HepG2 (cell line): ENCODE data around the gene CROT. TPM values are rescaled to one million over a fixed set of nuclear protein-coding genes. Genes with fewer than 3 reads are reported as not detected.

Experiments
- PRDM15 ChIP-seq: sonication (generic); formaldehyde crosslinking; IDR thresholded peaks from 2 replicates; pipeline ENCODE4 v1.4.0; 2020; ENCODE audit warnings: missing genetic modification reagents
- ZBTB38 ChIP-seq: sonication (generic); formaldehyde crosslinking; IDR thresholded peaks from 2 replicates; pipeline ENCODE4 v1.5.1; 2020; ENCODE audit warnings: mild to moderate bottlenecking, missing genetic modification reagents
- ZNF318 ChIP-seq: sonication (generic); formaldehyde crosslinking; IDR thresholded peaks from 2 replicates; pipeline ENCODE4 v1.4.0; 2020; ENCODE audit warnings: mild to moderate bottlenecking, missing genetic modification reagents
- ZNF782 ChIP-seq: sonication (generic); formaldehyde crosslinking; IDR thresholded peaks from 2 replicates; pipeline ENCODE4 v1.4.0; 2020; ENCODE audit warnings: missing genetic modification reagents, mild to moderate bottlenecking, borderline replicate concordance
- polyA plus RNA-seq, 8 experiments: library from polyadenylated mRNA; depleted of rRNA in 3 of 8; stranded (reverse) in 7 of 8; unstranded in 1 of 8; fragments of >200 nt; fragmentation: Illumina TruSeq in 4 of 8; extraction: Trizol in 4 of 8; gene quantifications; 2 replicates each; pipeline versions ENCODE4 v1.2.1 to v1.2.3, GENCODE V29; 2011 to 2016; ENCODE audit warnings: low read depth in 4 of 8, missing spikeins in 1 of 8, mixed read lengths in 1 of 8; ENCODE audit not compliant: insufficient read depth in 1 of 8
- total RNA-seq, 5 experiments: library from RNA; depleted of rRNA; stranded (reverse); fragments of >200 nt; fragmentation: Illumina TruSeq; extraction: Trizol; gene quantifications; 2 replicates each; pipeline ENCODE4 v1.2.3, GENCODE V29; 2016; ENCODE audit warnings: low read depth in 1 of 5

Gene CROT
- total and polyA plus RNA-seq, 2 of the 13 experiments (the other 11 are each of a cell fraction or from before 2014, with no cell fraction given) = 5.0 to 13.7 TPM

- no peak for TF ChIP-seq ZNF318
- no peak for TF ChIP-seq ZBTB38 (CRISPR knock-in tag)
- no peak for TF ChIP-seq ZNF782 (CRISPR knock-in tag)
- no peak for TF ChIP-seq PRDM15 (CRISPR knock-in tag)
Observed at GRCh38 chr7:87359366-87359765, 13.9 kb downstream of the CROT start (continued).
